HEK293 (cell line): Measurements from ENCODE around the gene SOX13.
"Not testable (repeated sequence)": the region's sequence is repeated elsewhere in the genome, so short reads cannot be mapped to it uniquely, and the experiment has no call there.

Experiments
- TCF7L2 ChIP-seq: IDR thresholded peaks from 2 replicates; pipeline ENCODE4 v1.6.1; 2011; ENCODE audit warnings: low read depth, mild to moderate bottlenecking, inconsistent platforms, low read length, moderate library complexity, borderline replicate concordance
- ZNF548 ChIP-seq: fragments of 450-650 bp; formaldehyde crosslinking; IDR thresholded peaks from 2 replicates; pipeline ENCODE4 v1.5.1; 2016; ENCODE audit warnings: missing biosample characterization, missing genetic modification characterization
- TF ChIP-seq, protein P1 (sequence below): fragments of 450-650 bp; formaldehyde crosslinking; IDR thresholded peaks from 2 replicates; pipeline ENCODE4 v1.5.1; 2016; ENCODE audit warnings: missing biosample characterization, missing genetic modification characterization

DNA sequence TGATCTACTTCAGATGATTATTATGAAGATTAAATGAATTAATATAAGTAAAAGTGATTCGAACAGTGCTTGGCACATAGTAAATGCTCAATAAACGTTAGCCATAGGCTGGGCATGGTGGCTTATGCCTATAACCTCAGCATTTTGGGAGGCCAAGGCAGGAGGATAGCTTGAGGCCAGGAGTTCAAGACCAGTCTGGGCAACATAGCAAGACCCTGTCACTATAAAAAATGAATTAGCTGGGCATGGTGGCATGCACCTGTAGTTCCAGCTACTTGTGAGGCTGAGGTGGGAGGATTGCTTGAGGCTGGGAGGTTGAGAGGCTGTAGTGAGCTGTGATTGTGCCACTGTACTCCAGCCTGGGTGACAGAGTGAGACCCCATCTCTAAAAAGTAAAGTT lies 26.8 kb downstream of the SOX13 start:
- TF ChIP-seq ZNF548, TCF7L2: not testable (repeated sequence)
- TF ChIP-seq, protein P1, sequence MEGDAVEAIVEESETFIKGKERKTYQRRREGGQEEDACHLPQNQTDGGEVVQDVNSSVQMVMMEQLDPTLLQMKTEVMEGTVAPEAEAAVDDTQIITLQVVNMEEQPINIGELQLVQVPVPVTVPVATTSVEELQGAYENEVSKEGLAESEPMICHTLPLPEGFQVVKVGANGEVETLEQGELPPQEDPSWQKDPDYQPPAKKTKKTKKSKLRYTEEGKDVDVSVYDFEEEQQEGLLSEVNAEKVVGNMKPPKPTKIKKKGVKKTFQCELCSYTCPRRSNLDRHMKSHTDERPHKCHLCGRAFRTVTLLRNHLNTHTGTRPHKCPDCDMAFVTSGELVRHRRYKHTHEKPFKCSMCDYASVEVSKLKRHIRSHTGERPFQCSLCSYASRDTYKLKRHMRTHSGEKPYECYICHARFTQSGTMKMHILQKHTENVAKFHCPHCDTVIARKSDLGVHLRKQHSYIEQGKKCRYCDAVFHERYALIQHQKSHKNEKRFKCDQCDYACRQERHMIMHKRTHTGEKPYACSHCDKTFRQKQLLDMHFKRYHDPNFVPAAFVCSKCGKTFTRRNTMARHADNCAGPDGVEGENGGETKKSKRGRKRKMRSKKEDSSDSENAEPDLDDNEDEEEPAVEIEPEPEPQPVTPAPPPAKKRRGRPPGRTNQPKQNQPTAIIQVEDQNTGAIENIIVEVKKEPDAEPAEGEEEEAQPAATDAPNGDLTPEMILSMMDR (tag by site-specific recombination): not testable (repeated sequence)
